Urinary bladder (tissue), 4 donors: ENCODE results near the gene ARNT2. TPM values are rescaled to one million over a fixed set of nuclear protein-coding genes. Genes with fewer than 3 reads are reported as not detected.
"Not testable (repeated sequence)": the region's sequence is repeated elsewhere in the genome, so short reads cannot be mapped to it uniquely, and the experiment has no call there.

ENCODE experiments used
- DNase-seq: peaks from one replicate; pipeline ENCODE4 v3.0.0-alpha.2; 2015; ENCODE audit errors: extremely low spot score
- H3K27ac ChIP-seq: one replicate; pipeline ENCODE4 v1.5.1; 2013; ENCODE audit warnings: low read depth, mild to moderate bottlenecking, moderate library complexity
- H3K36me3 ChIP-seq: one replicate; pipeline ENCODE4 v1.6.1; 2013; ENCODE audit warnings: mild to moderate bottlenecking, moderate library complexity; ENCODE audit not compliant: insufficient read depth
- H3K4me1 ChIP-seq: one replicate; pipeline ENCODE4 v1.6.1; 2013; ENCODE audit warnings: mild to moderate bottlenecking, moderate library complexity; ENCODE audit not compliant: insufficient read depth
- H3K4me3 ChIP-seq: one replicate; pipeline ENCODE4 v1.5.1; 2013; ENCODE audit warnings: low read depth, low read length
- WGBS: extraction: QIAGEN DNeasy Blood & Tissue Kit; methylation state at CpG from one replicate; pipeline ENCODE4 v1.1.7; 2013; 5-methylcytosine and 5-hydroxymethylcytosine counted together
- polyA plus RNA-seq: library from polyadenylated mRNA; stranded (reverse); fragments of 200-250 nt; gene quantifications from one replicate; pipeline ENCODE4 v1.2.3, GENCODE V29; 2013
- total RNA-seq: library from RNA; depleted of rRNA; stranded (reverse); fragments of >200 nt; gene quantifications from one replicate; pipeline ENCODE4 v1.2.3, GENCODE V29; 2014
- donor health status: healthy with polysubstance abuse.
- donor health status: healthy.

ARNT2 gene
- total and polyA plus RNA-seq, 2 donors: 6.3 to 9.7 TPM

DNA sequence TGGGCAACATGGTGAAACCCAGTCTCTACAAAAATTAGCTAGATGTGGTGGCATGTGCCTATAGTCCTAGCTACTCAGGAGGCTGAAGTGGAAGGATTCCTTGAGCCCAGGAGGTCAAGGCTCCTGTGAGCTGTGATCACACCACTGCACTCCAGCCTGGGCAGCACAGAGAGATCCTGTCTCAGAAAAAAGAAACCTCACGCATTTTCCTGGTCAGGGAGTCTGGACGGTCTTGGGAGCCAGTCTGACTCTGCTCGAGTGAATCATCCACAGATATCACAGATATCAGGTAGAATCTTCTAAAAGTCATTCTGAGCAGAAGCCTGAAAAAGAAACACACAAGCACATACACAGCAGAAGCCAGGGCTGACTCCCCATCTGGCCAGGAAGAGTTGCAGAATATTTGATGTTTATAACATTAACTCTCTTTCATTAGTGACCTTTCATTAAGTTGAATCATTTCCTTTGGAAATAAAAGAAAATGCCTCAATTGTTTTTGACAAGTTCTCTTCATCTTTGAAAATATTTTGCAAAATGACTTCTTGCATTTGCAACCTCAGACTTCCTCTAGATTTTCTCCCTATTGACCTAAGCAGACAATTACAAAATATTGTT lies 234.5 kb downstream of the ARNT2 start:
- Histone ChIP-seq H3K4me3 (no peak overlapping the region), H3K4me1 (no peaks in the 10 kb centered on the region), H3K27ac (no peak overlapping the region), H3K36me3 (no peaks in the 10 kb centered on the region)
- no peak for DNase-seq
- WGBS: 63% methylated on average over 3 of the region's 3 CpGs

DNA sequence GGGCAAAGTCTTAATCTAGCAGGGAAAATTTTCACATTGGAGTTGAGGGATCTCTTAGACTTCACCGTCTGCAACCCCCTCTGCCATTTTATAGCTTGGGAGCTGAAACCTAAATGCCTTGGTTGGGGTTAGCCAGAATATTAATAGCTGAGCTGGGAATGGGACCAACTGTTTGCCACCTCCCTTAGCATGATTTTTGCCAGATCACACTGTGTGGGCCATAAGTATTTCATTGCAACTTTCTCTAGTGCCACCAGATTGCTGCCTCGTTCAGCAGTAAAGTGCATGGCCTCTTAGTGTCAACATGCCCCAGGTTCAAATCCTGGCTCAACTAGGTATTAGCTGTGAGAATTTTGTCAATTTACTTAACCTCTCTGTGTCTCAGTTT lies 235.0 kb downstream of the ARNT2 start:
- DNase-seq: no peak
- Histone ChIP-seq H3K4me3 (no peak overlapping the region), H3K36me3 (no peaks in the 10 kb centered on the region), H3K27ac (no peak overlapping the region), H3K4me1 (no peaks in the 10 kb centered on the region)
- 65% methylated on average over 2 of the region's 2 CpGs for WGBS

DNA sequence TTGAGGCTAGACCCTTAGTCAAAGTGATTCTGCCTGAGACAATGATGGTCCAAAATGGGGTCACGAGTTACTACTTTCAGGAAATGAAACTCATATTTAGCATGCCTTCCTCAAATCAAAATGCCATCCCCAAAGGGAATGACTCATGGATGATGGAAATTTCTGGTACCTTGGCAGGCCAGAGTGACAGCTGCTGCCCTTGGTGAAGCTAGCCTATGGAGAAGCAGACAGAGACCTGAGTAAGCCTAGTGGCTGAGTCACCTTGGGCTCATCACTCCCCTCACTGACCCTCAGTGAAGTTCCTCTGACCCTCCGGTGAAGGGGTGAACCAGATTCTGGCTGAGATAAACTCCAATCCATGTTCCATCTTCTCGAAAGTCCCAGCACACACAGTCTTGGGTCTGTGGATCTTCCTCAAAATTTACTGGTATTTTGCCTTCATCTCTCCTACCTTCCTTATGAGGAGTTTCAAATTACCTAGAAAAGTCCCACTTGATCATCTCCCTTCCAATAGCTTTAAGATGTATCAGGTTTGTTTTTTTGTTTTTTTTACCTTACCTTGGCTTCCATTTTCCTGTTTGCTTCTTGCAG lies 236.4 kb downstream of the ARNT2 start:
- Histone ChIP-seq H3K27ac (no peak overlapping the region), H3K4me3 (no peak overlapping the region), H3K4me1 (no peaks in the 10 kb centered on the region), H3K36me3 (no peaks in the 10 kb centered on the region)
- 94% methylated on average over 3 of the region's 3 CpGs for WGBS
- DNase-seq: no peak

DNA sequence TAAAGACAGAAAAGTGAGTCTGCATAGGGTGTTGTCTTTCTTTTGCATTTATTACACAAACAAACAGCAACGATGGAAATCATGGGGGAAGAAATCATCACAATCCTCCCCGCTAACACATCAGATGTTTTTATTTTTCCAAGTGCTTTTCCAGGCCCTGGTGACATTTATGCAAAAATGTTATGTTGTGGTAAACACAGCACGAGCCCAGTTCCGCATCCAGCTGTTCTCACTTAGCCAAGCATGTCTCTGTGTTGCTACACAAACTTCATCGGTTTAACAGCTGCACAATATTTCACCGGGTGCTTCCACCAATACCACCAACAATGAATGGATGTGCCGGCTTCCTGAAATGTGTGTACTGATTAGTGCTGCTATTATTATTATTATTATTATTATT lies 237.2 kb downstream of the ARNT2 start:
- no peaks in the 10 kb centered on the region for H3K36me3 ChIP-seq
- WGBS: 66% methylated on average over 7 of the region's 7 CpGs
- no peak overlapping the region for H3K27ac ChIP-seq
- no peak for DNase-seq
- H3K4me1 ChIP-seq: no peaks in the 10 kb centered on the region
- H3K4me3 ChIP-seq: no peak overlapping the region

DNA sequence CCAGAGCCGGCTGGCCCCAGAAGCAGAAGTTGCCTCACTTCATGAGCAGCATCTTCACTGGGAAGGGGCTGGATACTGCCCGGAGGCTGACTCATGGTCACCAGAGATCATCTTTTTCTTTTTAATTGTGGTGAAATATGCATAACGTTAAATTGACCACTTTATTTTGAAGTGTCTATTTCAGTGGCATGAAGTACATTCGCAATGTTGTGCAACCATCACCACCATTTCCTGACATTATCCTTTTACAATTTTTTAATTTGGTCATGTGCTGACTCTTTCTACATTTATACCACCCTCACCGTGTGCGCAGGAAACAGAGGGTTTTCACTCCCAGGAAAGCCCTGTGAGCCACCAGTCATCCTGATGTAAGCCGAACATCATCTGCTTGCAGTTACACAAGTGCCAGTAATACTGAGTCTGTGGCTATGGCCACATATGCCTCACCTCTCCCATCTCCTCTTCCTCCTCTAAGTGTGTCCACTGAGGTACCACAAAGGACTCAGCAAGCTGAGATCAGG lies 239.3 kb downstream of the ARNT2 start:
- no peak overlapping the region for H3K27ac ChIP-seq
- WGBS: 72% methylated on average over 7 of the region's 7 CpGs
- H3K4me3 ChIP-seq: no peak overlapping the region

DNA sequence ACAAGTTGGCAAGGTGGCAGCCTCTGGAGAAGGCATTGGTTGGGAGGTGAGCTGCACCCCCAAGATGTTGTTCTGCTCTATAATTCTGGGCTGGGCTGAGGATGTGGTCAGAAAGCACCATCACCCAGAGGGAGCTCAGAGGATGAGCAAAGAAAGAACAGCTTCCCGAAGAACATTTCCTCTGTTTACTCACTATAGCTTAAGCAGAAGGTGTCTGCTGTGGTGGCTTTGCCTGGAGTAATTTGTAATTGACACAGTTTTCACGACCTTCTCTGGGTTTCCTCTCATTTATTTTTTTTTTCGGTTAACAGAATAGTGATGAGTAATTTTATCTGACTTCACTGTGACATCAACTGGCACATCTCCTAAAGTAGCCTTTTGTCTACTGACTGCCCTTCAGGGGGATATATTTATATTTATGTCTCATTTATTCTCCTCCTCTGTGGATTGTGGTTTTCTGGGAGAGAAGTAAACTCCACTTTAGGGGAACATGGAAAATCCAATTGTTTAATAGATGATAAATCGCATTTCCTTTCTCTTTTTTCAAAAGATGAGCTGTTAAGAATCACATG lies 241.4 kb downstream of the ARNT2 start:
- Histone ChIP-seq H3K36me3 (no peaks in the 10 kb centered on the region), H3K27ac (no peak overlapping the region), H3K4me3 (no peak overlapping the region), H3K4me1 (no peaks in the 10 kb centered on the region)
- DNase-seq: no peak
- WGBS: 64% methylated on average over 4 of the region's 4 CpGs

More for the DNA sequence above, 239.3 kb downstream of the ARNT2 start:
- H3K36me3 ChIP-seq: no peaks in the 10 kb centered on the region
- H3K4me1 ChIP-seq: no peaks in the 10 kb centered on the region
- DNase-seq: no peak

DNA sequence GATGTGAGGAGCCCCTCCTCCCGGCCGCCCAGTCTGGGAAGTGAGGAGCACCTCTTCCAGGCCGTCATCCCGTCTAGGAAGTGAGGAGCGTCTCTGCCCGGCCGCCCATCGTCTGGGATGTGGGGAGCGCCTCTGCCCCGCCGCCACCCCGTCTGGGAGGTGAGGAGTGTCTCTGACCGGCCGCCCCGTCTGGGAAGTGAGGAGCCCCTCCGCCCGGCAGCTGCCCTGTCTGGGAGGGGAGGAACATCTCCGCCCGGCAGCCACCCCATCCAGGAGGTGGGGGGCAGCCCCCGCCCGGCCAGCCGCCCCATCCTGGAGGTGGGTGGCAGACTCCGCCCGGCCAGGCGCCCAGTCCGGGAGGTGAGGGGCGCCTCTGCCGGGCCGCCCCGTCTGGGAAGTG lies 243.2 kb downstream of the ARNT2 start:
- H3K4me1 ChIP-seq, H3K27ac ChIP-seq, DNase-seq, H3K4me3 ChIP-seq, H3K36me3 ChIP-seq: not testable (repeated sequence)
- WGBS: 99% methylated on average over 30 of the region's 30 CpGs

Other genes with a start within 250 kb of the ARNT2 start
- 0.79 TPM for gene CTXND1, start 152.2 kb upstream of the ARNT2 start, total RNA-seq
- 0.42 TPM for gene CTXND1, start 152.2 kb upstream of the ARNT2 start, polyA plus RNA-seq